Lower leg skin (tissue), 4 donors: ENCODE measurements around the gene ST3GAL4. TPM values are rescaled to one million over a fixed set of nuclear protein-coding genes. Genes with fewer than 3 reads are reported as not detected.
"Not testable (repeated sequence)": the region's sequence is repeated elsewhere in the genome, so short reads cannot be mapped to it uniquely, and the experiment has no call there.

Experiments
- DNase-seq, 2 donors: peaks; one replicate each; pipeline ENCODE4 v3.0.0-alpha.2; 2019; ENCODE audit warnings: low spot score in 2 of 2
- H3K4me3 ChIP-seq: fragments of 200-600 bp; sonication (generic); 2 replicates; pipeline ENCODE4 v1.5.1; 2017; ENCODE audit warnings: mild to moderate bottlenecking, low read depth; ENCODE audit not compliant: poor library complexity, severe bottlenecking
- CTCF ChIP-seq, 3 donors: fragments of 450-650 bp; IDR thresholded peaks; one replicate each; pipeline ENCODE4 v1.5.1; 2016; ENCODE audit warnings: antibody characterized with exemption in 3 of 3, mild to moderate bottlenecking in 3 of 3, moderate library complexity in 2 of 3
- POLR2A ChIP-seq, 2 donors: fragments of 450-650 bp; IDR thresholded peaks; one replicate each; pipeline ENCODE4 v1.6.1; 2016 to 2017; ENCODE audit warnings: antibody characterized with exemption in 2 of 2, mild to moderate bottlenecking in 1 of 2, moderate library complexity in 1 of 2
- WGBS, 2 donors: methylation state at CpG; one replicate each; pipeline ENCODE4 v1.1.5; 2018; 5-methylcytosine and 5-hydroxymethylcytosine counted together
- intact Hi-C: fragments of 100-400 bp; cut with DNase I; formaldehyde crosslinking; loops from one replicate; pipeline ENCODE4 v1.15.0; 2023; ENCODE audit warnings: low total_unique reads
- total RNA-seq, 4 donors: library from RNA; depleted of rRNA; stranded (reverse); fragments of >200 nt; gene quantifications; one replicate each; pipeline ENCODE4 v1.1.0, GENCODE V29; 2016

Gene ST3GAL4
- total RNA-seq, 4 donors from 2014 or later, result 12.6 to 27.0 (median 17.1) TPM

DNA sequence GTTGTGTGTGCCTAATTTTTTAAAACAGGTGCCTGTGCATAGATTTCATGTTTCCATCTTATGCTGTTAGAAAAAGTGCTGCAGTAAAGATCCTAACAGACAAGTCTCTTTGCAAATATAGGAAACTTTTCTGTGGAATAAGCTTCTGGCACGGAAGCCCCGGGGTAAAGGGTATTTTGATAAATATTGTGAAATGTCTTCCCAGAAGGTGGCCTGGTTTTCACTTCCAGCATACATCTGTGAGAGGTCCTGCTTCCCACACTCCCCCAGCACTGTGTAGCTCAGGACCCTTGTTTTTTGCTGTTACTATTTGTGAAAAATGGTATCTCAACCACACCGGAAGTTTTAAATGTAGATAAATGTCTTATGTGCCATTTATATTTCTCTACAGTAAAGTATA lies 14.5 kb downstream of the ST3GAL4 start:
- 88 to 89% methylated on average over 3 of the region's 3 CpGs for WGBS, 2 donors
- no peak overlapping the region for H3K4me3 ChIP-seq
- DNase-seq, result no peak
- intact Hi-C loops, result no loop called here
- no peak for TF ChIP-seq POLR2A (IDR thresholded peaks at IDR 0.05)
- no peak for TF ChIP-seq CTCF (IDR thresholded peaks at IDR 0.05)

DNA sequence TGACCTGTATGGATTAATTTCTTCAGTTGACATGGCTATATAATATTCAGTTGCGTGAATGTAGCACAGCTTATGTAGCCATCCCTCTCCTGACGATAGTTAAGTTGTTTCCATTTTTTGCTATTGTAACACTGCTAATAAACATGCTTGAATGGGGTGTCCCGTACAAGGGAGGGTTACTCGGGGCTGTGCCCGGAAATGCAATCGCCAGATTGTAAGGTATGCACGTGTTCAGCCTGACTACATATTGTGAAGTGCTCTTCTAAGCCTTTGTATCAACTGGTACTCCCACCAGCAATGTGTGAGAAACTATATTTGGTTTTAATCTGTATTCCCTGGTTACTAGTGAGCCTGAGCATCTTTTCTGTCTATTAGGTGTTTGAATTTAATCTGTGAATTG lies 16.1 kb downstream of the ST3GAL4 start:
- intact Hi-C loops, result no loop called here
- WGBS, 2 donors, result 87 to 92% methylated on average over 7 of the region's 7 CpGs

GRCh38 chr11:126373389-126374066 lies 18.0 kb downstream of the ST3GAL4 start:
- H3K4me3 ChIP-seq, DNase-seq, intact Hi-C loops: not testable (repeated sequence)
- 47 to 53% methylated on average over 8 to 11 of the region's 12 CpGs for WGBS, 2 donors

More for the DNA sequence above, 16.1 kb downstream of the ST3GAL4 start:
- no peak for DNase-seq
- TF ChIP-seq CTCF (IDR thresholded peaks at IDR 0.05) (no peak), POLR2A (IDR thresholded peaks at IDR 0.05) (no peak)
- H3K4me3 ChIP-seq, result no peak overlapping the region

DNA sequence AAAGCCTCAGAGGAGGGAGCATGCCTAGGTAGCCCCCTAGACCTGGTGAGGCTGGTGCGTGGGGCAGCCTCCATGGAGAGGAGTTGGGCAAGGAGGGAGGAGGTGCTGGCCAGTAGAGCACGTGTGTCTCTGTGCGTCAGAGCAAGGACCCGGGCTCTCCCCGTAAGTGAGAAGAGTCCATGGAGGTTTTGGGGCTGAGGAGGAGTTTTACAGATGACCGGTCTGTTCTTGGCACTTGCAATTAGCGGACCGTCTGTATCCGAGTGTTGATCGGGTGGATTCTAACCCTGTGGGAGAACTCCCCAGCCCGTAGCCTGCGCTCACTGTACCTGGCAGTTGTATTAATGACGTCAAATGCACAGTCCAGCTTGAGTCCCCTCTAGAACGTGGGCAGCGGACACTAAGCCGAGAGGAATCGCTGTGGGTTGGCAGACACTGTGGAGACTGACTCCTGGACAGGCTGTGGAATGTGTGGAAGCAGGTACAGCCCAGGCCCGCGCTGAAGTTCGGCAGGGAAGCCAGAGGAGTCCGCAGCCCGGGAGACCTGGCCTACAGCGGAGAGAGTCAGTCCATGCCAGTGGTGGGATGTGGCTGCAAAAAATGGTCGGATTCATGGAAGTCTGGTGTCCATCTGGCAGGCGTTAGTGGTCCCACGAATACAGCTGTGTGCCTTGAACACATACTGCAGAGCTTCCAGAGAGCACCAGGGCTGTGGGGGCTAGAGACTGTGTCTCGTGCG lies 19.2 kb downstream of the ST3GAL4 start:
- DNase-seq, result not testable (repeated sequence)

GRCh38 chr11:126375726-126376125 lies 20.2 kb downstream of the ST3GAL4 start:
- H3K4me3 ChIP-seq, result no peak overlapping the region
- TF ChIP-seq CTCF (IDR thresholded peaks at IDR 0.05), result no peak
- TF ChIP-seq POLR2A (IDR thresholded peaks at IDR 0.05), result no peak
- no peak for DNase-seq
- intact Hi-C loops, result no loop called here
- WGBS, 2 donors, result 71 to 81% methylated on average over 7 of the region's 7 CpGs

More for the DNA sequence above, 19.2 kb downstream of the ST3GAL4 start:
- intact Hi-C loops, H3K4me3 ChIP-seq: not testable (repeated sequence)
- WGBS, 2 donors, result 81 to 86% methylated on average over 16 to 21 of the region's 28 CpGs

DNA sequence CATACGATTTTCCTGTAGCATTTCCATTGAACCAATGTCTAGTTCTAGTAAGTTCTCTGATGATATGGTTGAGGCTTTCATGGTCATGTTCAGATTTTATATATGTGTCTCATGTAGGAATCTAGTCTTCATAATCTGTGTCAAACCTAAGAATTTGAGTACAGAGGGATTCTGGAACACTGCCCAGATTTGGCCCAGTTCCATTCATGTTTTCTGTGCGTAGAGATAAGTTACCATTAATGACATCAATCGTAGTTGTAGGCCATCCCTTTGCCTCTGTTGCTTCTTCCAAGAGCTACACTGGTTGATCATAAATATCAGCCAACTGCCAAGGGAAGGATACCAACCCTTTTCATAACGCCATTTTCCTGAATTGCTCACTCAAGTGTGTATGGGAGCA lies 23.3 kb downstream of the ST3GAL4 start:
- WGBS, 2 donors, result 71 to 75% methylated on average over 4 of the region's 4 CpGs
- H3K4me3 ChIP-seq, result no peak overlapping the region
- intact Hi-C loops, result no loop called here
- no peak for DNase-seq
- TF ChIP-seq CTCF (IDR thresholded peaks at IDR 0.05), result no peak
- no peak for TF ChIP-seq POLR2A (IDR thresholded peaks at IDR 0.05)
